HL-60 (cell line): ENCODE results near the gene CASP6.

ENCODE experiments used
- DNase-seq, 2 experiments: peaks; one replicate each; pipeline ENCODE4 v3.0.0-alpha.2; 2010 to 2020; ENCODE audit warnings: low read depth in 1 of 2, low spot score in 1 of 2
- H3K27ac ChIP-seq: fragments of 250-450 bp; sonication (Bioruptor Pico); replicated peaks from 2 replicates; pipeline ENCODE4 v1.5.1; 2020; ENCODE audit warnings: mild to moderate bottlenecking, moderate library complexity
- H3K27me3 ChIP-seq: fragments of 250-450 bp; sonication (Bioruptor Pico); 2 replicates; pipeline ENCODE4 v1.5.1; 2021; ENCODE audit warnings: mild to moderate bottlenecking, moderate library complexity; ENCODE audit not compliant: insufficient read depth, poor library complexity, severe bottlenecking
- H3K4me3 ChIP-seq: replicated peaks from 2 replicates; pipeline ENCODE4 v1.5.1; 2011; ENCODE audit warnings: mild to moderate bottlenecking, control low read depth, low read length; ENCODE audit not compliant: insufficient read depth
- CTCF ChIP-seq: IDR thresholded peaks from one replicate; pipeline ENCODE4 v1.5.1; 2011; ENCODE audit warnings: low read length, control low read depth, inconsistent platforms; ENCODE audit not compliant: insufficient read depth
- GABPA ChIP-seq: IDR thresholded peaks from 2 replicates; pipeline ENCODE4 v1.6.1; 2012; ENCODE audit warnings: low read depth
- POLR2AphosphoS5 ChIP-seq: IDR thresholded peaks from 2 replicates; pipeline ENCODE4 v1.6.1; 2012; ENCODE audit warnings: low read depth
- SPI1 ChIP-seq: IDR thresholded peaks from 2 replicates; pipeline ENCODE4 v1.6.1; 2012; ENCODE audit warnings: low read depth, mild to moderate bottlenecking, borderline replicate concordance
- TF ChIP-seq, protein P1 (sequence below): IDR thresholded peaks from 2 replicates; pipeline ENCODE4 v1.6.1; 2012; ENCODE audit warnings: low read depth; ENCODE audit not compliant: insufficient replicate concordance

The CASP6 gene

DNA sequence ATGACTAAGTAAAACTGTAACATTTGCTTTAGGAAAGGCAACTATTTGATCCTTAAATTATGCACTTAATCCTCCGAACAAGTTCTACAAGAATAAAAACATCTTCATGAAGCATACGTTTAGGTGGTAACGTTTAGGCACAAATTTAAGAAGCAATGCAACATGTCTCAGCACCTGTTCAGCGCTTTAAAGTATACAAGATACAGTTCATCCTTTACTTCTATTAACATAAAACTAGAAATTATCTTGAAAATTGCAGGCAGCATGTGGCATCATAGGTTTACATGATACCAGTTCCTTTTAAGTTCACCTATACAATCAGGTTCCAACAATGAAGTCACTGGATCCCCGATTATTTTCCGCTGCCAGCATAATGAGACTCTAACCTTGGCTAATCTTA is 25.1 kb upstream of the CASP6 start:
- TF ChIP-seq GABPA (no peak), POLR2AphosphoS5 (no peak), SPI1 (no peak), CTCF (no peak)
- TF ChIP-seq, protein P1, sequence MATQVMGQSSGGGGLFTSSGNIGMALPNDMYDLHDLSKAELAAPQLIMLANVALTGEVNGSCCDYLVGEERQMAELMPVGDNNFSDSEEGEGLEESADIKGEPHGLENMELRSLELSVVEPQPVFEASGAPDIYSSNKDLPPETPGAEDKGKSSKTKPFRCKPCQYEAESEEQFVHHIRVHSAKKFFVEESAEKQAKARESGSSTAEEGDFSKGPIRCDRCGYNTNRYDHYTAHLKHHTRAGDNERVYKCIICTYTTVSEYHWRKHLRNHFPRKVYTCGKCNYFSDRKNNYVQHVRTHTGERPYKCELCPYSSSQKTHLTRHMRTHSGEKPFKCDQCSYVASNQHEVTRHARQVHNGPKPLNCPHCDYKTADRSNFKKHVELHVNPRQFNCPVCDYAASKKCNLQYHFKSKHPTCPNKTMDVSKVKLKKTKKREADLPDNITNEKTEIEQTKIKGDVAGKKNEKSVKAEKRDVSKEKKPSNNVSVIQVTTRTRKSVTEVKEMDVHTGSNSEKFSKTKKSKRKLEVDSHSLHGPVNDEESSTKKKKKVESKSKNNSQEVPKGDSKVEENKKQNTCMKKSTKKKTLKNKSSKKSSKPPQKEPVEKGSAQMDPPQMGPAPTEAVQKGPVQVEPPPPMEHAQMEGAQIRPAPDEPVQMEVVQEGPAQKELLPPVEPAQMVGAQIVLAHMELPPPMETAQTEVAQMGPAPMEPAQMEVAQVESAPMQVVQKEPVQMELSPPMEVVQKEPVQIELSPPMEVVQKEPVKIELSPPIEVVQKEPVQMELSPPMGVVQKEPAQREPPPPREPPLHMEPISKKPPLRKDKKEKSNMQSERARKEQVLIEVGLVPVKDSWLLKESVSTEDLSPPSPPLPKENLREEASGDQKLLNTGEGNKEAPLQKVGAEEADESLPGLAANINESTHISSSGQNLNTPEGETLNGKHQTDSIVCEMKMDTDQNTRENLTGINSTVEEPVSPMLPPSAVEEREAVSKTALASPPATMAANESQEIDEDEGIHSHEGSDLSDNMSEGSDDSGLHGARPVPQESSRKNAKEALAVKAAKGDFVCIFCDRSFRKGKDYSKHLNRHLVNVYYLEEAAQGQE: no peak
- DNase-seq: no peak
- Histone ChIP-seq H3K4me3 (no peak overlapping the region), H3K27me3 (no peaks in the 10 kb centered on the region), H3K27ac (no peak overlapping the region)

- no peak for DNase-seq
- Histone ChIP-seq H3K4me3 (no peak overlapping the region), H3K27me3 (no peaks in the 10 kb centered on the region), H3K27ac (no peak overlapping the region)
- no peak for TF ChIP-seq GABPA
These were observed 19.9 kb upstream of the CASP6 start for GRCh38 chr4:109723110-109723509.

DNA sequence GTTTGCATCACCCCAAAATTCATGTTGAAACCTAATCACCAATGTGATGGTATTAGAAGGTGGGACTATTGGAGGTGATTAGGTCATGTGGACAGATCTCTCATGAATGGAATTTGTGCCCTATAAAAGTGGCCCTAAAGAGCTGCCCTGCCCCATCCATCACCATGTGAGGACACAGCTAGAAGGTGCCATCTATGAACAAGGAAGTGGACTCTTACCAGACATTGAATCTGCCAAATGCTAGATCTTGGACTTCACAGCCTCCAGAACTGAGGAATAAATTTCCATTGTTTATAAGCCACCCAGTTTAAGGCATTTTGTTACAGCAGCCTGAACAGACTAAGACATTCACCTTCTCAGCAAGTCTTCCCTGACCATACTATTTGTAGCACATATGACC is 19.1 kb upstream of the CASP6 start:
- Histone ChIP-seq H3K27me3 (no peaks in the 10 kb centered on the region), H3K4me3 (no peak overlapping the region), H3K27ac (no peak overlapping the region)
- TF ChIP-seq CTCF: no peak
- no peak for TF ChIP-seq GABPA
- TF ChIP-seq, protein P1: no peak
- no peak for TF ChIP-seq POLR2AphosphoS5
- no peak for TF ChIP-seq SPI1
- no peak for DNase-seq

DNA sequence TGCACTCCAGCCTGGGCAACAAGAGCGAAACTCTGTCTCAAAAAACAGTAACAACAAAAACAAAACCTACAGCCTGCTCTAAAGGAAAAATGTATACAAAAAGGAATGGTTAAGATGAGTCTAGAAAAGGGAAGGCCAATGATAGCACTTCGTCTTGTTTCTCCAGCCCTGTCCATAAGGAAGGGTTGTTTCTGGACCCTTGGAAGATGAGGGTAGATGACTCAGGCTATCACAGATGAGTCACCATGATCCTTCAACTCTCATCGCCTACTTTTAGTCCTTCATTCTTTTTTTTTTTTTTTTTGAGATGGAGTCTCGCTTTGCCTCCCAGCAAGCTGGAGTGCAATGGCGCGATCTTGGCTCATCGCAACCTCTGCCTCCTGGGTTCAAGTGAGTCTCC is 17.8 kb upstream of the CASP6 start:
- TF ChIP-seq POLR2AphosphoS5 (no peak), GABPA (no peak), SPI1 (no peak), CTCF (no peak)
- TF ChIP-seq, protein P1: no peak
- DNase-seq: no peak
- Histone ChIP-seq H3K27ac (no peak overlapping the region), H3K4me3 (no peak overlapping the region), H3K27me3 (no peaks in the 10 kb centered on the region)
